ENCODE results near the gene PATZ1. TPM values are rescaled to one million over a fixed set of nuclear protein-coding genes. Genes with fewer than 3 reads are reported as not detected.

PATZ1 gene
- total RNA-seq, 1 experiment from 2014 or later: 120 TPM

DNA sequence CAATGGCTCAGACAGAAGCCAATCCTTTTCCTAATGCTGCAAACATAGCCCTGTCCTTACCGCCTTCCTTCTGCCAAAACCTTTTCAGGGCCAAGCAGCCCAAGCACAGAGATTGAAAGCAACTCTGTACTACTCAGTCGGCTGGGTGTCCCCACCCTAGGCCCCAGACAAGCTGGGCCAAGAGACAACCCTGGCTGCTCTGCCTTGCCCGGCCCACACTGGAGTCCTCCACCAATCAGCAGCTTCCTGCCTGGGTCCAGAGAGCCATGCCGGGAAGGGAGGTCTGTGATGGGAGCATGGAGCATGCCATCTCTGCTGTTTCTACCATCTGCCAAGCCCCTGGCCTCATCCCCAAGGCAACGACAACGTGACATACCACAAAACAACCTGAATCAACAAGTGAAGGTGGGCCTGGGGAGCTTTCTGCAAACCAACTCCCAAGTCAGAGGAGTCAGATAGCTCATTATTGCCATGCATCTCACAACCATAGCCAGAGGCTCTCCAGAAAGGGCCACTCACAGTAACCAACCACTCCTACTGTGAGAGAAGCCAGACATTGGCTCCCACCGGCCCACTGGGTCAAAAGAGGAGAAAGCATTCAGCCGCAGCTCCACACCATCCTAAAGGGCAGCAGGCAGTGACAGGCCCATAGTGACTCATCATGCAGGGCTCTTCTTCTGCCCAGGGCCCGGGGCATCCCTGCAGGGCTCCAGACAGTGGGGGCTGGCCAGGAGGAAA, 18.2 kb downstream of the PATZ1 start:
- H2BK120ac ChIP-seq (ENCODE audit: low read depth, low read length, poor library complexity, severe bottlenecking): no peak overlapping the region
- H3K23me2 ChIP-seq (ENCODE audit: insufficient read length, low read depth, low read length, poor library complexity, severe bottlenecking): no peaks in the 10 kb centered on the region
- H2AK5ac ChIP-seq (ENCODE audit: insufficient read length, low read length): no peak overlapping the region
- WGBS (ENCODE audit: extremely low coverage, insufficient read length, low lambda C conversion rate): no CpG with 5 or more reads among the region's 9 CpGs
- H3K56ac ChIP-seq (ENCODE audit: insufficient read length, low read depth, low read length): no peak overlapping the region
- H3T11ph ChIP-seq (ENCODE audit: low read length): no peak overlapping the region
- H3K4me1 ChIP-seq (ENCODE audit: insufficient read depth, low read length): no peaks in the 10 kb centered on the region
- H2BK5ac ChIP-seq (ENCODE audit: insufficient read length, low read length): no peak overlapping the region
- no peak overlapping the region for H4K8ac ChIP-seq (replicated peaks; ENCODE audit: insufficient read length, low read depth, low read length)
- H3K36me3 Mint-ChIP-seq (ENCODE audit: insufficient read depth in 1 of 3, low read depth in 3 of 3): peaks cover 38 to 90% (median 77%) of the 10 kb centered on the region in 3 experiments; a peak in 6 of 7 replicates
- H3K14ac ChIP-seq (ENCODE audit: insufficient read depth, low read length): no peak overlapping the region
- TF ChIP-seq, protein P1, sequence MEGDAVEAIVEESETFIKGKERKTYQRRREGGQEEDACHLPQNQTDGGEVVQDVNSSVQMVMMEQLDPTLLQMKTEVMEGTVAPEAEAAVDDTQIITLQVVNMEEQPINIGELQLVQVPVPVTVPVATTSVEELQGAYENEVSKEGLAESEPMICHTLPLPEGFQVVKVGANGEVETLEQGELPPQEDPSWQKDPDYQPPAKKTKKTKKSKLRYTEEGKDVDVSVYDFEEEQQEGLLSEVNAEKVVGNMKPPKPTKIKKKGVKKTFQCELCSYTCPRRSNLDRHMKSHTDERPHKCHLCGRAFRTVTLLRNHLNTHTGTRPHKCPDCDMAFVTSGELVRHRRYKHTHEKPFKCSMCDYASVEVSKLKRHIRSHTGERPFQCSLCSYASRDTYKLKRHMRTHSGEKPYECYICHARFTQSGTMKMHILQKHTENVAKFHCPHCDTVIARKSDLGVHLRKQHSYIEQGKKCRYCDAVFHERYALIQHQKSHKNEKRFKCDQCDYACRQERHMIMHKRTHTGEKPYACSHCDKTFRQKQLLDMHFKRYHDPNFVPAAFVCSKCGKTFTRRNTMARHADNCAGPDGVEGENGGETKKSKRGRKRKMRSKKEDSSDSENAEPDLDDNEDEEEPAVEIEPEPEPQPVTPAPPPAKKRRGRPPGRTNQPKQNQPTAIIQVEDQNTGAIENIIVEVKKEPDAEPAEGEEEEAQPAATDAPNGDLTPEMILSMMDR (conservative IDR thresholded peaks at IDR 0.05): no peak
- no peak overlapping the region for H2BK15ac ChIP-seq (ENCODE audit: low read depth, low read length)
- H3K79me2 ChIP-seq (ENCODE audit: insufficient read depth, low read length): no peaks in the 10 kb centered on the region
- no peak overlapping the region for H2BK12ac ChIP-seq (ENCODE audit: insufficient read length, low read depth, low read length)
- H3K18ac ChIP-seq (ENCODE audit: insufficient read length, low read depth, low read length): no peak overlapping the region
- no peak overlapping the region for H2BK20ac ChIP-seq (ENCODE audit: low read depth, low read length, poor library complexity, severe bottlenecking)
- H3K9ac ChIP-seq (ENCODE audit: extremely low read depth, insufficient read length, low read length): no peak overlapping the region
- H4K5ac ChIP-seq (ENCODE audit: insufficient read length, low read depth, low read length): no peak overlapping the region
- no peaks in the 10 kb centered on the region for H3K27me3 Mint-ChIP-seq (ENCODE audit: low read depth)
- H3K9me3 Mint-ChIP-seq: no peaks in the 10 kb centered on the region
- H2AFZ ChIP-seq (ENCODE audit: low read length): no peak overlapping the region
- no peaks in the 10 kb centered on the region for H3K27me3 ChIP-seq (ENCODE audit: insufficient read depth, low read length)
- no peak overlapping the region for H3K23ac ChIP-seq (ENCODE audit: insufficient read length, low read depth, low read length)
- no peaks in the 10 kb centered on the region for H3K9me3 ChIP-seq (ENCODE audit: control insufficient read depth, low read depth, low read length)
- peaks cover 3% of the 10 kb centered on the region for H3K79me1 ChIP-seq (ENCODE audit: insufficient read depth, low read depth, low read length, poor library complexity, severe bottlenecking)
- H3K4ac ChIP-seq (ENCODE audit: low read depth, low read length): no peak overlapping the region
- no peak for DNase-seq
- H3K27ac ChIP-seq (ENCODE audit: insufficient read length, low read depth, low read length): no peak overlapping the region
- peak overlapping the region in 2 of 3 experiments; percentile 34 to 40; a peak in 3 of 7 replicates for H3K27ac Mint-ChIP-seq
- no peak overlapping the region for H3K4me2 ChIP-seq (ENCODE audit: insufficient read depth, insufficient read length, low read length)
- H3K4me3 Mint-ChIP-seq: no peak overlapping the region
- no peak overlapping the region for H4K91ac ChIP-seq (ENCODE audit: insufficient read length, low read depth, low read length)
- no peaks in the 10 kb centered on the region for H4K20me1 ChIP-seq (ENCODE audit: control insufficient read depth, insufficient read depth, insufficient read length)
- peaks cover 14 to 16% of the 10 kb centered on the region in 2 experiments for H3K4me1 Mint-ChIP-seq
